Smooth muscle cell (in vitro differentiated cells): ENCODE results near the gene RBM18. TPM values are rescaled to one million over a fixed set of nuclear protein-coding genes. Genes with fewer than 3 reads are reported as not detected.

Experiments
- DNase-seq: peaks from one replicate; lab custom pipeline; 2025; ENCODE audit not compliant: unreplicated experiment; lab: John Stamatoyannopoulos, UW
- H2AFZ ChIP-seq: fragments of 200-600 bp; sonication (generic); 2 replicates; pipeline ENCODE4 v1.6.0; 2016; ENCODE audit warnings: antibody characterized with exemption, low read depth, mild to moderate bottlenecking
- H3F3A ChIP-seq: fragments of 200-600 bp; sonication (generic); 2 replicates; pipeline ENCODE4 v1.6.0; 2017; ENCODE audit warnings: antibody characterized with exemption, low read depth
- H3K27ac ChIP-seq: fragments of 200-600 bp; sonication (generic); 2 replicates; pipeline ENCODE4 v1.5.1; 2016; ENCODE audit warnings: low read depth, mild to moderate bottlenecking
- H3K27me3 ChIP-seq: fragments of 200-600 bp; sonication (generic); 2 replicates; pipeline ENCODE4 v1.6.1; 2016; ENCODE audit warnings: low read depth, mild to moderate bottlenecking
- H3K36me3 ChIP-seq: fragments of 200-600 bp; sonication (generic); 2 replicates; pipeline ENCODE4 v1.5.1; 2016; ENCODE audit warnings: low read depth
- H3K4me1 ChIP-seq: fragments of 200-600 bp; sonication (generic); 2 replicates; pipeline ENCODE4 v1.5.1; 2016; ENCODE audit warnings: low read depth
- H3K4me2 ChIP-seq: fragments of 200-600 bp; sonication (generic); 2 replicates; pipeline ENCODE4 v1.6.0; 2016; ENCODE audit warnings: mild to moderate bottlenecking
- H3K4me3 ChIP-seq: fragments of 200-600 bp; sonication (generic); 2 replicates; pipeline ENCODE4 v1.5.1; 2016; ENCODE audit warnings: mild to moderate bottlenecking
- H3K79me2 ChIP-seq: fragments of 200-600 bp; sonication (generic); 2 replicates; pipeline ENCODE4 v1.6.0; 2016; ENCODE audit warnings: low read depth, mild to moderate bottlenecking
- H3K9ac ChIP-seq: fragments of 200-600 bp; sonication (generic); 2 replicates; pipeline ENCODE4 v1.6.0; 2016; ENCODE audit warnings: low read depth
- H3K9me3 ChIP-seq: fragments of 200-600 bp; sonication (generic); replicated peaks from 2 replicates; pipeline ENCODE4 v1.5.1; 2016; ENCODE audit warnings: low read depth
- H4K20me1 ChIP-seq: fragments of 200-600 bp; sonication (generic); 2 replicates; pipeline ENCODE4 v1.6.0; 2016; ENCODE audit warnings: low read depth
- CTCF ChIP-seq: fragments of 200-600 bp; sonication (generic); IDR thresholded peaks from 2 replicates; pipeline ENCODE4 v1.5.1; 2017; ENCODE audit warnings: borderline replicate concordance, mild to moderate bottlenecking, antibody characterized with exemption; ENCODE audit not compliant: insufficient read depth, poor library complexity, severe bottlenecking
- WGBS: methylation state at CpG from one replicate; pipeline ENCODE4 v1.1.7; 2016; ENCODE audit warnings: low lambda C conversion rate; 5-methylcytosine and 5-hydroxymethylcytosine counted together
- polyA plus RNA-seq: library from polyadenylated mRNA; unstranded; fragments of >200 nt; fragmentation: Nextera tagmentation; extraction: Ambion mirVana; gene quantifications from 2 replicates; pipeline ENCODE4 v1.2.1, GENCODE V29; 2016
- total RNA-seq: library from RNA; depleted of rRNA; stranded (reverse); fragments of >200 nt; gene quantifications from 2 replicates; pipeline ENCODE4 v1.2.3, GENCODE V29; 2014

The RBM18 gene
- total and polyA plus RNA-seq, 2 experiments from 2014 or later = 15.3 to 29.6 TPM

- Histone ChIP-seq H3K27me3 (no peaks in the 10 kb centered on the region), H3K4me3 (no peak overlapping the region), H4K20me1 (peaks cover 58% of the 10 kb centered on the region), H3F3A (no peaks in the 10 kb centered on the region), H3K9me3 (no peaks in the 10 kb centered on the region), H3K79me2 (peaks cover 14% of the 10 kb centered on the region), H3K4me2 (no peak overlapping the region), H3K36me3 (peaks cover 15% of the 10 kb centered on the region), H3K9ac (no peak overlapping the region), H3K27ac (no peak overlapping the region), H2AFZ (no peak overlapping the region), H3K4me1 (no peaks in the 10 kb centered on the region)
- DNase-seq = no peak
- TF ChIP-seq CTCF = no peak
- WGBS = 90% methylated on average over 3 of the region's 3 CpGs
These were observed 9.9 kb downstream of the RBM18 start for GRCh38 chr9:122254761-122255160.

- Histone ChIP-seq H3K9me3 (no peaks in the 10 kb centered on the region), H3K79me2 (peaks cover 9% of the 10 kb centered on the region), H2AFZ (no peak overlapping the region), H4K20me1 (peaks cover 56% of the 10 kb centered on the region), H3K4me2 (no peak overlapping the region), H3K9ac (no peak overlapping the region), H3K4me1 (no peaks in the 10 kb centered on the region), H3F3A (no peaks in the 10 kb centered on the region), H3K36me3 (peaks cover 15% of the 10 kb centered on the region), H3K4me3 (no peak overlapping the region), H3K27ac (no peak overlapping the region), H3K27me3 (no peaks in the 10 kb centered on the region)
- no peak for TF ChIP-seq CTCF
- no peak for DNase-seq
- WGBS = 77% methylated on average over 5 of the region's 5 CpGs
These were observed 11.8 kb downstream of the RBM18 start for GRCh38 chr9:122252796-122253195.

GRCh38 chr9:122251351-122251750, 13.3 kb downstream of the RBM18 start:
- H3K27ac ChIP-seq = no peak overlapping the region
- H3K4me2 ChIP-seq = no peak overlapping the region
- peaks cover 3% of the 10 kb centered on the region for H3K79me2 ChIP-seq
- H3F3A ChIP-seq = no peaks in the 10 kb centered on the region
- no peak for DNase-seq
- 99% methylated on average over 2 of the region's 2 CpGs for WGBS
- no peaks in the 10 kb centered on the region for H3K27me3 ChIP-seq
- no peaks in the 10 kb centered on the region for H3K9me3 ChIP-seq
- no peak for TF ChIP-seq CTCF
- no peak overlapping the region for H3K9ac ChIP-seq
- H3K4me3 ChIP-seq = no peak overlapping the region
- no peak overlapping the region for H2AFZ ChIP-seq
- H3K4me1 ChIP-seq = no peaks in the 10 kb centered on the region
- peaks cover 45% of the 10 kb centered on the region for H4K20me1 ChIP-seq
- peaks cover 17% of the 10 kb centered on the region for H3K36me3 ChIP-seq

GRCh38 chr9:122248448-122248865, 16.2 kb downstream of the RBM18 start:
- WGBS = 90% methylated on average over 5 of the region's 5 CpGs
- H3K9me3 ChIP-seq = no peaks in the 10 kb centered on the region
- no peaks in the 10 kb centered on the region for H3K79me2 ChIP-seq
- H3K27ac ChIP-seq = no peak overlapping the region
- H3K27me3 ChIP-seq = no peaks in the 10 kb centered on the region
- no peak overlapping the region for H2AFZ ChIP-seq
- no peak for DNase-seq
- no peaks in the 10 kb centered on the region for H3K4me1 ChIP-seq
- no peak for TF ChIP-seq CTCF
- H3K36me3 ChIP-seq = peaks cover 37% of the 10 kb centered on the region
- no peak overlapping the region for H3K4me3 ChIP-seq
- H3F3A ChIP-seq = no peaks in the 10 kb centered on the region
- no peak overlapping the region for H3K4me2 ChIP-seq
- H3K9ac ChIP-seq = no peak overlapping the region
- peaks cover 22% of the 10 kb centered on the region for H4K20me1 ChIP-seq
